K562 (cell line): ENCODE measurements around the gene EFHC1. TPM values are rescaled to one million over a fixed set of nuclear protein-coding genes. Genes with fewer than 3 reads are reported as not detected.

Source experiments
- ATF1 ChIP-seq, 2 experiments: fragments of 450-650 bp in 1 of 2; IDR thresholded peaks; 2 replicates each; pipeline ENCODE4 v1.6.1; 2016; ENCODE audit warnings: missing compliant biosample characterization in 1 of 2, missing genetic modification characterization in 1 of 2
- CBX8 ChIP-seq: fragments of 200-600 bp; sonication (generic); IDR thresholded peaks from 2 replicates; pipeline ENCODE4 v1.6.1; 2012; ENCODE audit warnings: borderline replicate concordance, mixed run types, low read depth, mild to moderate bottlenecking, moderate library complexity, mixed read lengths, low read length, control low read depth, inconsistent platforms; ENCODE audit not compliant: poor library complexity, severe bottlenecking; ENCODE audit errors: extremely low read depth
- CEBPG ChIP-seq, 3 experiments: fragments of 200-800 bp in 1 of 3; sonication (Bioruptor generic) in 1 of 3; sonication (generic) in 1 of 3; formaldehyde crosslinking in 1 of 3; IDR thresholded peaks in 2 of 3; conservative IDR thresholded peaks in 1 of 3; 2 replicates each; pipeline versions ENCODE4 v1.6.1 to v1.8.0; 2016 to 2022; ENCODE audit warnings: missing compliant biosample characterization in 2 of 3, missing genetic modification characterization in 2 of 3, mild to moderate bottlenecking in 1 of 3, missing genetic modification reagents in 1 of 3
- ELF1 ChIP-seq: fragments of 200-800 bp; sonication (Bioruptor generic); IDR thresholded peaks from 2 replicates; pipeline ENCODE4 v1.6.1; 2016; ENCODE audit warnings: missing genetic modification characterization, missing compliant biosample characterization
- EP300 ChIP-seq: IDR thresholded peaks from 2 replicates; pipeline ENCODE4 v1.6.1; 2012; ENCODE audit warnings: low read length, improper control_type of control experiment
- PHB2 ChIP-seq: fragments of 450-650 bp; IDR thresholded peaks from 2 replicates; pipeline ENCODE4 v1.6.1; 2017; ENCODE audit warnings: low read depth
- SMARCE1 ChIP-seq: fragments of 450-650 bp; IDR thresholded peaks from 2 replicates; pipeline ENCODE4 v1.7.1; 2016; ENCODE audit warnings: mild to moderate bottlenecking
- SPI1 ChIP-seq: IDR thresholded peaks from 2 replicates; pipeline ENCODE4 v1.6.1; 2011; ENCODE audit warnings: low read depth, low read length, control low read depth, borderline replicate concordance
- TBL1XR1 ChIP-seq, 2 experiments: IDR thresholded peaks; 2 replicates each; pipeline ENCODE4 v1.6.1; 2012; ENCODE audit warnings: improper control_type of control experiment in 2 of 2, low read length in 2 of 2, mild to moderate bottlenecking in 1 of 2
- TBP ChIP-seq: optimal IDR thresholded peaks from 2 replicates; pipeline ENCODE3; 2011; ENCODE audit warnings: low read depth, low read length, improper control_type of control experiment
- ZEB2 ChIP-seq: fragments of 450-650 bp; IDR thresholded peaks from 2 replicates; pipeline ENCODE4 v1.6.1; 2016
- ZNF589 ChIP-seq: fragments of 200-800 bp; sonication (Bioruptor generic); IDR thresholded peaks from 2 replicates; pipeline ENCODE4 v1.6.1; 2016; ENCODE audit warnings: low read depth, missing genetic modification characterization, missing compliant biosample characterization
- polyA plus RNA-seq, 8 experiments: library from polyadenylated mRNA; depleted of rRNA in 4 of 8; stranded (reverse) in 5 of 8; unstranded in 3 of 8; fragments of >200 nt; fragmentation: Nextera tagmentation in 2 of 8; fragmentation: Illumina TruSeq in 1 of 8; extraction: Ambion mirVana in 2 of 8; extraction: Trizol in 1 of 8; gene quantifications; 2 replicates each; pipeline versions ENCODE4 v1.2.1 to v1.2.3, GENCODE V29; 2011 to 2014; ENCODE audit warnings: inconsistent platforms in 1 of 8, missing spikeins in 1 of 8
- total RNA-seq, 7 experiments: library from RNA; depleted of rRNA in 6 of 7; stranded (reverse); fragments of >200 nt in 6 of 7; fragmentation: Illumina TruSeq in 2 of 7; extraction: Trizol in 2 of 7; gene quantifications; 2 replicates each; pipeline versions ENCODE4 v1.2.1 to v1.2.3, GENCODE V29; 2011 to 2021; ENCODE audit warnings: low replicate concordance in 1 of 7
- TF ChIP-seq, protein P1 (sequence below), 2 experiments: fragments of 450-650 bp; conservative IDR thresholded peaks; 2 replicates each; pipeline ENCODE4 v1.6.1; 2017; ENCODE audit warnings: mild to moderate bottlenecking in 2 of 2, moderate library complexity in 2 of 2
- TF ChIP-seq, protein P2 (sequence below): sonication (generic); formaldehyde crosslinking; IDR thresholded peaks from 2 replicates; pipeline ENCODE4 v1.9.0; 2022; ENCODE audit warnings: mild to moderate bottlenecking, missing genetic modification reagents
- TF ChIP-seq, protein P3 (sequence below): IDR thresholded peaks from 2 replicates; pipeline ENCODE4 v1.6.1; 2011; ENCODE audit warnings: borderline replicate concordance, low read depth, mild to moderate bottlenecking, moderate library complexity, low read length; ENCODE audit not compliant: insufficient read depth, poor library complexity, severe bottlenecking
- TF ChIP-seq, protein P4 (sequence below): sonication (generic); formaldehyde crosslinking; IDR thresholded peaks from 2 replicates; pipeline ENCODE4 v1.8.0; 2022; ENCODE audit warnings: mild to moderate bottlenecking, low read depth, missing genetic modification reagents
- TF ChIP-seq, protein P5 (sequence below): fragments of 450-650 bp; formaldehyde crosslinking; conservative IDR thresholded peaks from 2 replicates; pipeline ENCODE4 v1.4.0; 2022; ENCODE audit warnings: mild to moderate bottlenecking, missing genetic modification characterization
- TF ChIP-seq, protein P6 (sequence below): IDR thresholded peaks from 2 replicates; pipeline ENCODE4 v1.6.1; 2011; ENCODE audit not compliant: insufficient read length; ENCODE audit errors: extremely low read depth

EFHC1 gene
- total and polyA plus RNA-seq, 9 of the 15 experiments (the other 6 are each of a cell fraction or from before 2014, with no cell fraction given), result 9.5 to 31.0 (median 14.9) TPM

DNA sequence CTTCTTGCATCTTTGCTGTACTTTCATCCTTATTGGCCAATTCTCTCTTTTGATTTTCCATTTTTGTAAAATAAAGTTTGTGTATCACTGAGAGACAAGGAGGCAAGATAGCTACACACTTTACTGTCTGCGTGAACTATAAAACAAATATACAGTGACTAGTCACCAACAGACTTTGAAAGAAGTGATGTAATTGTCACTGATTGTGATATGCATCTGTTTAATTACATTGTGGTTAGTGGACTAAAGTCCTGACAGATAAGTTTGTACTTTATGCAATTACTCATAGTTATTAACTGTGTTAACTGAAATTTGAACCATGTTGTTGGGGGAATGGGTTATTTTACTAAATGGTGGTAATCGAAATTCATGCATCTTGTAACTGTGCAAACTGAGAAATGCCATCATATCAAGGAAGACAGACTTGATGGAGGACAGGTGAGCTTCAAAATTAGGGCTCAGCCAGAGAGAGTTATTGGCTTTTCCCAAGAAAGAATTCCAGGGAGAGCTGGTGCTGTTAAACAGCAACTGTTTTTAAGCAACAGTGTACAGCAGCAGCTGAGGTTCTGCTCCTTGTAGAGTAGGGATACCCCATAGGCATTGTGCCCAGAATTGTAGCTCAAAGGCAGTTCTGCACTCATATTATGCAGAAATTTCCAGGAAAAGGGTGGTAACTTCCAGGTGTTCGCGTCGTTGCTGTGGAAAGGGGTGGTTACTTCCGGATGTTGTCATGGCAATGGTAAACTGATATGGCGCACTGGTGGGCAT, 62.9 kb downstream of the EFHC1 start (continued):
- TF ChIP-seq, protein P1, sequence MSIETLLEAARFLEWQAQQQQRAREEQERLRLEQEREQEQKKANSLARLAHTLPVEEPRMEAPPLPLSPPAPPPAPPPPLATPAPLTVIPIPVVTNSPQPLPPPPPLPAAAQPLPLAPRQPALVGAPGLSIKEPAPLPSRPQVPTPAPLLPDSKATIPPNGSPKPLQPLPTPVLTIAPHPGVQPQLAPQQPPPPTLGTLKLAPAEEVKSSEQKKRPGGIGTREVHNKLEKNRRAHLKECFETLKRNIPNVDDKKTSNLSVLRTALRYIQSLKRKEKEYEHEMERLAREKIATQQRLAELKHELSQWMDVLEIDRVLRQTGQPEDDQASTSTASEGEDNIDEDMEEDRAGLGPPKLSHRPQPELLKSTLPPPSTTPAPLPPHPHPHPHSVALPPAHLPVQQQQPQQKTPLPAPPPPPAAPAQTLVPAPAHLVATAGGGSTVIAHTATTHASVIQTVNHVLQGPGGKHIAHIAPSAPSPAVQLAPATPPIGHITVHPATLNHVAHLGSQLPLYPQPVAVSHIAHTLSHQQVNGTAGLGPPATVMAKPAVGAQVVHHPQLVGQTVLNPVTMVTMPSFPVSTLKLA (conservative IDR thresholded peaks at IDR 0.05), result peak in 1 of 2 experiments; percentile 37; a peak in 1 of 4 replicates
- TF ChIP-seq EP300 (peak; percentile 69), ATF1 (CRISPR knock-in tag; IDR thresholded peaks at IDR 0.05) (no peak), ATF1 (tag; IDR thresholded peaks at IDR 0.05) (peak; percentile 78), SPI1 (no peak), CEBPG (CRISPR knock-in tag; IDR thresholded peaks at IDR 0.05) (peak; percentile 49; the same call in 1 of the 2 replicates), CEBPG (tag; conservative IDR thresholded peaks at IDR 0.05 in 1 of 2, IDR thresholded peaks at IDR 0.05 in 1 of 2) (peak; percentile 84 to 93), ZNF589 (CRISPR knock-in tag) (no peak), ZEB2 (peak; percentile 78), PHB2 (no peak), CBX8 (no peak), TBL1XR1 (IDR thresholded peaks at IDR 0.05; ENCODE audit: low read length in 2 of 2) (peak in 1 of 2 experiments; percentile 57; a peak in 1 of 4 replicates), TBP (no peak), SMARCE1 (peak; percentile 88; the same call in 1 of the 2 replicates), ELF1 (tag) (peak; percentile 71)
- TF ChIP-seq, protein P2, sequence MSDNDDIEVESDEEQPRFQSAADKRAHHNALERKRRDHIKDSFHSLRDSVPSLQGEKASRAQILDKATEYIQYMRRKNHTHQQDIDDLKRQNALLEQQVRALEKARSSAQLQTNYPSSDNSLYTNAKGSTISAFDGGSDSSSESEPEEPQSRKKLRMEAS (CRISPR knock-in tag), result no peak
- TF ChIP-seq, protein P3, sequence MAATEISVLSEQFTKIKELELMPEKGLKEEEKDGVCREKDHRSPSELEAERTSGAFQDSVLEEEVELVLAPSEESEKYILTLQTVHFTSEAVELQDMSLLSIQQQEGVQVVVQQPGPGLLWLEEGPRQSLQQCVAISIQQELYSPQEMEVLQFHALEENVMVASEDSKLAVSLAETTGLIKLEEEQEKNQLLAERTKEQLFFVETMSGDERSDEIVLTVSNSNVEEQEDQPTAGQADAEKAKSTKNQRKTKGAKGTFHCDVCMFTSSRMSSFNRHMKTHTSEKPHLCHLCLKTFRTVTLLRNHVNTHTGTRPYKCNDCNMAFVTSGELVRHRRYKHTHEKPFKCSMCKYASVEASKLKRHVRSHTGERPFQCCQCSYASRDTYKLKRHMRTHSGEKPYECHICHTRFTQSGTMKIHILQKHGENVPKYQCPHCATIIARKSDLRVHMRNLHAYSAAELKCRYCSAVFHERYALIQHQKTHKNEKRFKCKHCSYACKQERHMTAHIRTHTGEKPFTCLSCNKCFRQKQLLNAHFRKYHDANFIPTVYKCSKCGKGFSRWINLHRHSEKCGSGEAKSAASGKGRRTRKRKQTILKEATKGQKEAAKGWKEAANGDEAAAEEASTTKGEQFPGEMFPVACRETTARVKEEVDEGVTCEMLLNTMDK, result no peak
- TF ChIP-seq, protein P4, sequence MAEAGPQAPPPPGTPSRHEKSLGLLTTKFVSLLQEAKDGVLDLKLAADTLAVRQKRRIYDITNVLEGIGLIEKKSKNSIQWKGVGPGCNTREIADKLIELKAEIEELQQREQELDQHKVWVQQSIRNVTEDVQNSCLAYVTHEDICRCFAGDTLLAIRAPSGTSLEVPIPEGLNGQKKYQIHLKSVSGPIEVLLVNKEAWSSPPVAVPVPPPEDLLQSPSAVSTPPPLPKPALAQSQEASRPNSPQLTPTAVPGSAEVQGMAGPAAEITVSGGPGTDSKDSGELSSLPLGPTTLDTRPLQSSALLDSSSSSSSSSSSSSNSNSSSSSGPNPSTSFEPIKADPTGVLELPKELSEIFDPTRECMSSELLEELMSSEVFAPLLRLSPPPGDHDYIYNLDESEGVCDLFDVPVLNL (CRISPR knock-in tag), result no peak
- TF ChIP-seq, protein P5, sequence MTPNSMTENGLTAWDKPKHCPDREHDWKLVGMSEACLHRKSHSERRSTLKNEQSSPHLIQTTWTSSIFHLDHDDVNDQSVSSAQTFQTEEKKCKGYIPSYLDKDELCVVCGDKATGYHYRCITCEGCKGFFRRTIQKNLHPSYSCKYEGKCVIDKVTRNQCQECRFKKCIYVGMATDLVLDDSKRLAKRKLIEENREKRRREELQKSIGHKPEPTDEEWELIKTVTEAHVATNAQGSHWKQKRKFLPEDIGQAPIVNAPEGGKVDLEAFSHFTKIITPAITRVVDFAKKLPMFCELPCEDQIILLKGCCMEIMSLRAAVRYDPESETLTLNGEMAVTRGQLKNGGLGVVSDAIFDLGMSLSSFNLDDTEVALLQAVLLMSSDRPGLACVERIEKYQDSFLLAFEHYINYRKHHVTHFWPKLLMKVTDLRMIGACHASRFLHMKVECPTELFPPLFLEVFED (CRISPR knock-in tag), result no peak
- TF ChIP-seq, protein P6, sequence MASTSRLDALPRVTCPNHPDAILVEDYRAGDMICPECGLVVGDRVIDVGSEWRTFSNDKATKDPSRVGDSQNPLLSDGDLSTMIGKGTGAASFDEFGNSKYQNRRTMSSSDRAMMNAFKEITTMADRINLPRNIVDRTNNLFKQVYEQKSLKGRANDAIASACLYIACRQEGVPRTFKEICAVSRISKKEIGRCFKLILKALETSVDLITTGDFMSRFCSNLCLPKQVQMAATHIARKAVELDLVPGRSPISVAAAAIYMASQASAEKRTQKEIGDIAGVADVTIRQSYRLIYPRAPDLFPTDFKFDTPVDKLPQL, result no peak
